Astrocyte (in vitro differentiated cells and primary cell): ENCODE data around the gene IFNA8. TPM values are rescaled to one million over a fixed set of nuclear protein-coding genes. Genes with fewer than 3 reads are reported as not detected.
A peak's percentile ranks its signal among the peaks of the same experiment; 100 is the strongest.

Experiments used
- DNase-seq: peaks from one replicate; pipeline ENCODE4 v3.0.0-alpha.2; 2010; ENCODE audit warnings: low read depth
- FAIRE-seq: peaks from 2 replicates; lab custom pipeline; 2011; peaks lifted over from hg19 to GRCh38; lab: Jason Lieb, UNC
- H2AFZ ChIP-seq: 2 replicates; pipeline ENCODE4 v1.6.0; 2012; ENCODE audit warnings: low read depth, low read length, inconsistent platforms
- H3K27ac ChIP-seq: 2 replicates; pipeline ENCODE4 v1.5.1; 2011; ENCODE audit warnings: low read depth, low read length, inconsistent platforms
- H3K27me3 ChIP-seq: 2 replicates; pipeline ENCODE4 v1.6.0; 2011; ENCODE audit warnings: low read length, inconsistent platforms; ENCODE audit not compliant: insufficient read depth
- H3K36me3 ChIP-seq: 2 replicates; pipeline ENCODE4 v1.5.1; 2011; ENCODE audit warnings: low read length, inconsistent platforms; ENCODE audit not compliant: insufficient read depth
- H3K4me1 ChIP-seq: 2 replicates; pipeline ENCODE4 v1.5.1; 2011; ENCODE audit warnings: low read length, inconsistent platforms; ENCODE audit not compliant: insufficient read depth
- H3K4me2 ChIP-seq: 2 replicates; pipeline ENCODE4 v1.6.0; 2012; ENCODE audit warnings: low read length, inconsistent platforms
- H3K4me3 ChIP-seq: 2 replicates; pipeline ENCODE4 v1.5.1; 2011; ENCODE audit warnings: low read depth, mild to moderate bottlenecking, low read length, inconsistent platforms; ENCODE audit not compliant: insufficient read depth
- H3K79me2 ChIP-seq: 2 replicates; pipeline ENCODE4 v1.6.0; 2012; ENCODE audit warnings: mild to moderate bottlenecking, low read length, inconsistent platforms; ENCODE audit not compliant: insufficient read depth
- H3K9ac ChIP-seq: 2 replicates; pipeline ENCODE4 v1.6.0; 2012; ENCODE audit warnings: mild to moderate bottlenecking, low read length, inconsistent platforms
- H3K9me3 ChIP-seq: 2 replicates; pipeline ENCODE4 v1.5.1; 2012; ENCODE audit warnings: low read depth, mild to moderate bottlenecking, low read length, inconsistent platforms; ENCODE audit not compliant: insufficient read depth
- H4K20me1 ChIP-seq: 2 replicates; pipeline ENCODE4 v1.6.0; 2012; ENCODE audit warnings: low read length, inconsistent platforms; ENCODE audit not compliant: insufficient read depth
- H3K27ac Mint-ChIP-seq: one replicate; pipeline ENCODE4 v1.8.0; 2021; ENCODE audit warnings: mild to moderate bottlenecking, mixed read lengths; ENCODE audit not compliant: unreplicated experiment
- H3K27me3 Mint-ChIP-seq: one replicate; pipeline ENCODE4 v1.8.0; 2021; ENCODE audit warnings: low read depth, mixed read lengths; ENCODE audit not compliant: unreplicated experiment
- H3K36me3 Mint-ChIP-seq: one replicate; pipeline ENCODE4 v1.8.0; 2021; ENCODE audit warnings: low read depth, mixed read lengths; ENCODE audit not compliant: unreplicated experiment
- H3K4me1 Mint-ChIP-seq: one replicate; pipeline ENCODE4 v1.8.0; 2021; ENCODE audit warnings: low read depth, mixed read lengths; ENCODE audit not compliant: unreplicated experiment
- H3K4me3 Mint-ChIP-seq: one replicate; pipeline ENCODE4 v1.8.0; 2021; ENCODE audit warnings: mild to moderate bottlenecking, moderate library complexity, mixed read lengths; ENCODE audit not compliant: unreplicated experiment
- H3K9me3 Mint-ChIP-seq: one replicate; pipeline ENCODE4 v1.8.0; 2021; ENCODE audit warnings: mild to moderate bottlenecking, mixed read lengths; ENCODE audit not compliant: unreplicated experiment
- CTCF ChIP-seq: IDR thresholded peaks from 2 replicates; pipeline ENCODE4 v1.5.1; 2011; ENCODE audit warnings: low read depth, mild to moderate bottlenecking, inconsistent platforms, low read length, moderate library complexity; ENCODE audit not compliant: insufficient read depth
- EZH2 ChIP-seq: IDR thresholded peaks from 2 replicates; pipeline ENCODE4 v1.6.1; 2012; ENCODE audit warnings: mild to moderate bottlenecking, low read length, inconsistent platforms; ENCODE audit not compliant: insufficient read depth
- total RNA-seq: library from RNA; stranded (reverse); gene quantifications from 2 replicates; pipeline ENCODE4 v1.2.1, GENCODE V29; 2021

IFNA8 gene
- total RNA-seq, 1 donor from 2014 or later = not detected

- Mint-ChIP-seq H3K4me1 (no peaks in the 10 kb centered on the region), H3K9me3 (no peaks in the 10 kb centered on the region), H3K36me3 (no peaks in the 10 kb centered on the region), H3K27me3 (peaks cover 4% of the 10 kb centered on the region), H3K4me3 (no peak overlapping the region), H3K27ac (no peak overlapping the region)
- Histone ChIP-seq H3K4me2 (no peak overlapping the region), H3K36me3 (no peaks in the 10 kb centered on the region), H3K9me3 (no peaks in the 10 kb centered on the region), H4K20me1 (no peaks in the 10 kb centered on the region), H3K4me3 (no peak overlapping the region), H3K27ac (no peak overlapping the region), H3K4me1 (peaks cover 4% of the 10 kb centered on the region), H3K27me3 (no peaks in the 10 kb centered on the region), H3K9ac (no peak overlapping the region), H2AFZ (no peak overlapping the region), H3K79me2 (no peaks in the 10 kb centered on the region)
- TF ChIP-seq CTCF (no peak), EZH2 (no peak)
- DNase-seq = peak; percentile 79
- FAIRE-seq = no peak
These were observed 6.8 kb downstream of the IFNA8 start for GRCh38 chr9:21415493-21416267.

- Histone ChIP-seq H3K9me3 (no peaks in the 10 kb centered on the region), H3K27me3 (peaks cover 8% of the 10 kb centered on the region), H3K4me1 (no peaks in the 10 kb centered on the region), H3K9ac (no peak overlapping the region), H3K4me2 (no peak overlapping the region), H2AFZ (no peak overlapping the region), H3K79me2 (no peaks in the 10 kb centered on the region), H3K27ac (no peak overlapping the region), H3K36me3 (no peaks in the 10 kb centered on the region), H3K4me3 (no peak overlapping the region), H4K20me1 (no peaks in the 10 kb centered on the region)
- TF ChIP-seq EZH2 (no peak), CTCF (no peak)
- Mint-ChIP-seq H3K9me3 (no peaks in the 10 kb centered on the region), H3K4me3 (no peak overlapping the region), H3K36me3 (no peaks in the 10 kb centered on the region), H3K27me3 (peaks cover 4% of the 10 kb centered on the region), H3K27ac (no peak overlapping the region), H3K4me1 (peaks cover 1% of the 10 kb centered on the region)
- DNase-seq (no peak), FAIRE-seq (no peak)
These were observed 19.3 kb downstream of the IFNA8 start for GRCh38 chr9:21428235-21428634.

- Histone ChIP-seq H4K20me1 (no peaks in the 10 kb centered on the region), H3K4me3 (no peak overlapping the region), H3K27ac (no peak overlapping the region), H3K36me3 (no peaks in the 10 kb centered on the region), H3K9ac (no peak overlapping the region), H2AFZ (no peak overlapping the region), H3K4me2 (no peak overlapping the region), H3K79me2 (no peaks in the 10 kb centered on the region), H3K27me3 (peaks cover 8% of the 10 kb centered on the region), H3K9me3 (no peaks in the 10 kb centered on the region), H3K4me1 (no peaks in the 10 kb centered on the region)
- TF ChIP-seq EZH2 = no peak
- no peak for TF ChIP-seq CTCF
- H3K4me3 Mint-ChIP-seq = no peak overlapping the region
- H3K4me1 Mint-ChIP-seq = peaks cover 1% of the 10 kb centered on the region
- no peaks in the 10 kb centered on the region for H3K36me3 Mint-ChIP-seq
- no peak overlapping the region for H3K27ac Mint-ChIP-seq
- H3K27me3 Mint-ChIP-seq = peaks cover 4% of the 10 kb centered on the region
- FAIRE-seq (no peak), DNase-seq (no peak)
- H3K9me3 Mint-ChIP-seq = no peaks in the 10 kb centered on the region
These were observed 20.3 kb downstream of the IFNA8 start for GRCh38 chr9:21429191-21429590.
